H1 (cell line): Measurements from ENCODE around the gene DDX41. TPM values are rescaled to one million over a fixed set of nuclear protein-coding genes. Genes with fewer than 3 reads are reported as not detected.
A peak's percentile ranks its signal among the peaks of the same experiment; 100 is the strongest.

Experiments
- CTCF ChIA-PET: fragments of 300-600 bp; sonication (Branson Sonifier 250); formaldehyde crosslinking; loops from one replicate; lab custom pipeline; 2021; ENCODE audit not compliant: partially characterized antibody; lab: Charles Lee
- POLR2A ChIA-PET: fragments of 300-600 bp; sonication (Branson Sonifier 250); formaldehyde crosslinking; loops from one replicate; lab custom pipeline; 2021; ENCODE audit warnings: inconsistent platforms; ENCODE audit not compliant: partially characterized antibody; lab: Charles Lee
- DNase-seq, 2 experiments: peaks; one replicate each; pipeline versions ENCODE4 v3.0.0 to v3.0.0-alpha.2; 2010 to 2022; ENCODE audit warnings: low spot score in 2 of 2, low read depth in 1 of 2, mixed read lengths in 1 of 2
- FAIRE-seq: peaks from 2 replicates; lab custom pipeline; 2011; peaks lifted over from hg19 to GRCh38; lab: Jason Lieb, UNC
- H2AFZ ChIP-seq: 2 replicates; pipeline ENCODE4 v1.8.1; 2012; ENCODE audit warnings: low read length, inconsistent platforms
- H2AK5ac ChIP-seq: 2 replicates; pipeline ENCODE4 v1.6.1; 2013; ENCODE audit warnings: low read depth, low read length
- H2BK120ac ChIP-seq: replicated peaks from 2 replicates; pipeline ENCODE3; 2013; ENCODE audit warnings: low read depth, low read length, inconsistent platforms
- H2BK12ac ChIP-seq: 2 replicates; pipeline ENCODE4 v1.6.1; 2013; ENCODE audit warnings: low read depth, low read length
- H2BK15ac ChIP-seq: 2 replicates; pipeline ENCODE4 v1.6.1; 2013; ENCODE audit warnings: low read length
- H2BK20ac ChIP-seq: 2 replicates; pipeline ENCODE4 v1.6.1; 2013; ENCODE audit warnings: low read length
- H2BK5ac ChIP-seq: 2 replicates; pipeline ENCODE4 v1.6.1; 2013; ENCODE audit warnings: low read depth, low read length
- H3K14ac ChIP-seq: 2 replicates; pipeline ENCODE4 v1.6.1; 2013; ENCODE audit warnings: inconsistent platforms; ENCODE audit not compliant: insufficient read length
- H3K18ac ChIP-seq: 2 replicates; pipeline ENCODE4 v1.6.1; 2013; ENCODE audit warnings: low read length; ENCODE audit errors: extremely low read depth
- H3K23ac ChIP-seq: 2 replicates; pipeline ENCODE4 v1.6.1; 2013; ENCODE audit warnings: inconsistent platforms; ENCODE audit not compliant: insufficient read length
- H3K23me2 ChIP-seq: 2 replicates; pipeline ENCODE4 v1.6.1; 2013; ENCODE audit warnings: low read depth, low read length
- H3K27ac ChIP-seq: 2 replicates; pipeline ENCODE4 v1.6.1; 2011; ENCODE audit warnings: low read depth, low read length, inconsistent platforms
- H3K27me3 ChIP-seq, 4 experiments: replicated peaks in 1 of 4; 1 replicate in 1 of 4; 2 replicates in 3 of 4; pipeline versions ENCODE4 v1.6.1 to v1.8.1; 2011 to 2013; ENCODE audit warnings: low read length in 3 of 4, mild to moderate bottlenecking in 3 of 4, inconsistent platforms in 2 of 4, mixed read lengths in 2 of 4, moderate library complexity in 1 of 4; ENCODE audit not compliant: control insufficient read depth in 3 of 4, insufficient read depth in 3 of 4; ENCODE audit errors: extremely low read depth in 1 of 4
- H3K36me3 ChIP-seq, 4 experiments: 2 replicates each; pipeline versions ENCODE4 v1.6.1 to v1.8.1; 2011 to 2013; ENCODE audit warnings: mild to moderate bottlenecking in 4 of 4, low read length in 3 of 4, moderate library complexity in 2 of 4, control low read depth in 1 of 4, inconsistent platforms in 1 of 4; ENCODE audit not compliant: insufficient read depth in 4 of 4, control insufficient read depth in 2 of 4
- H3K4ac ChIP-seq: replicated peaks from 2 replicates; pipeline ENCODE3; 2013; ENCODE audit warnings: low read length, low read depth, mixed read lengths, inconsistent platforms; ENCODE audit not compliant: insufficient read length
- H3K4me1 ChIP-seq, 4 experiments: replicated peaks in 1 of 4; 1 replicate in 1 of 4; 2 replicates in 3 of 4; pipeline versions ENCODE4 v1.6.1 to v1.8.1; 2011 to 2013; ENCODE audit warnings: low read length in 3 of 4, inconsistent platforms in 2 of 4, mixed read lengths in 1 of 4; ENCODE audit not compliant: insufficient read depth in 4 of 4, control insufficient read depth in 3 of 4
- H3K4me2 ChIP-seq, 2 experiments: 2 replicates each; pipeline versions ENCODE4 v1.6.1 to v1.8.1; 2011 to 2013; ENCODE audit warnings: low read depth in 2 of 2, low read length in 2 of 2, control low read depth in 1 of 2, inconsistent platforms in 1 of 2, mild to moderate bottlenecking in 1 of 2; ENCODE audit not compliant: insufficient read depth in 1 of 2
- H3K4me3 ChIP-seq, 4 experiments: fragments of 200-600, 300-600 bp in 1 of 4; sonication (generic), shearing (Covaris generic), sonication (Bioruptor Twin) in 1 of 4; 2 replicates each; pipeline versions ENCODE4 v1.5.1 to v1.8.1; 2011 to 2016; ENCODE audit warnings: low read length in 4 of 4, low read depth in 3 of 4, control low read depth in 2 of 4, inconsistent platforms in 2 of 4, mild to moderate bottlenecking in 2 of 4, mixed read lengths in 1 of 4, moderate library complexity in 1 of 4; ENCODE audit not compliant: insufficient read depth in 2 of 4; ENCODE audit errors: extremely low read depth in 1 of 4
- H3K56ac ChIP-seq: replicated peaks from 2 replicates; pipeline ENCODE3; 2013; ENCODE audit warnings: low read depth, mild to moderate bottlenecking, mixed read lengths, low read length, inconsistent platforms; ENCODE audit not compliant: insufficient read length
- H3K79me1 ChIP-seq: 2 replicates; pipeline ENCODE4 v1.6.1; 2013; ENCODE audit warnings: low read depth, low read length, control low read depth
- H3K79me2 ChIP-seq, 2 experiments: 2 replicates each; pipeline versions ENCODE4 v1.6.1 to v1.8.1; 2012 to 2013; ENCODE audit warnings: low read length in 2 of 2, mild to moderate bottlenecking in 2 of 2, inconsistent platforms in 1 of 2; ENCODE audit not compliant: insufficient read depth in 2 of 2, control insufficient read depth in 1 of 2
- H3K9ac ChIP-seq, 4 experiments: replicated peaks in 1 of 4; 1 replicate in 1 of 4; 2 replicates in 3 of 4; pipeline versions ENCODE4 v1.6.1 to v1.8.1; 2011 to 2013; ENCODE audit warnings: low read depth in 3 of 4, low read length in 3 of 4, control low read depth in 2 of 4, mild to moderate bottlenecking in 2 of 4, moderate library complexity in 2 of 4, inconsistent platforms in 1 of 4; ENCODE audit errors: extremely low read depth in 1 of 4
- H3K9me3 ChIP-seq, 2 experiments: 2 replicates each; pipeline versions ENCODE4 v1.6.1 to v1.8.1; 2012 to 2013; ENCODE audit warnings: mild to moderate bottlenecking in 2 of 2, moderate library complexity in 2 of 2, control low read depth in 1 of 2, inconsistent platforms in 1 of 2, low read depth in 1 of 2, low read length in 1 of 2, mixed read lengths in 1 of 2; ENCODE audit not compliant: insufficient read depth in 2 of 2
- H4K20me1 ChIP-seq, 2 experiments: replicated peaks in 1 of 2; 2 replicates each; pipeline versions ENCODE3 to v1.8.1; 2011 to 2013; ENCODE audit warnings: inconsistent platforms in 2 of 2, low read length in 2 of 2, mild to moderate bottlenecking in 1 of 2; ENCODE audit not compliant: insufficient read depth in 2 of 2, control insufficient read depth in 1 of 2
- H4K5ac ChIP-seq: 2 replicates; pipeline ENCODE4 v1.6.1; 2013; ENCODE audit warnings: low read length, low read depth, mixed read lengths, inconsistent platforms; ENCODE audit not compliant: insufficient read length
- H4K8ac ChIP-seq: 2 replicates; pipeline ENCODE4 v1.8.0; 2013; ENCODE audit warnings: mild to moderate bottlenecking, moderate library complexity, low read length, inconsistent platforms; ENCODE audit not compliant: insufficient read depth; ENCODE audit errors: extremely low read depth
- H4K91ac ChIP-seq: replicated peaks from 2 replicates; pipeline ENCODE3; 2013; ENCODE audit warnings: low read length, mixed read lengths, inconsistent platforms; ENCODE audit not compliant: insufficient read length
- FOSL1 ChIP-seq: IDR thresholded peaks from 2 replicates; pipeline ENCODE4 v1.6.1; 2011; ENCODE audit warnings: mild to moderate bottlenecking, low read depth, low read length, moderate library complexity; ENCODE audit not compliant: insufficient read depth
- POLR2A ChIP-seq, 2 experiments: IDR thresholded peaks; 1 replicate in 1 of 2; 2 replicates in 1 of 2; pipeline ENCODE4 v1.6.1; 2011; ENCODE audit warnings: low read depth in 2 of 2, low read length in 2 of 2, mild to moderate bottlenecking in 2 of 2; ENCODE audit errors: control extremely low read depth in 1 of 2
- POLR2AphosphoS5 ChIP-seq: IDR thresholded peaks from 2 replicates; pipeline ENCODE4 v1.6.1; 2011; ENCODE audit warnings: low read depth, low read length
- POU5F1 ChIP-seq: IDR thresholded peaks from 2 replicates; pipeline ENCODE4 v1.6.1; 2011; ENCODE audit warnings: low read depth, mild to moderate bottlenecking, low read length, moderate library complexity
- RAD21 ChIP-seq, 2 experiments: IDR thresholded peaks in 1 of 2; conservative IDR thresholded peaks in 1 of 2; 2 replicates each; pipeline ENCODE4 v1.6.1; 2011; ENCODE audit warnings: low read depth in 2 of 2, low read length in 2 of 2, improper control_type of control experiment in 1 of 2, inconsistent platforms in 1 of 2, mild to moderate bottlenecking in 1 of 2, moderate library complexity in 1 of 2
- SIN3A ChIP-seq, 2 experiments: IDR thresholded peaks in 1 of 2; conservative IDR thresholded peaks in 1 of 2; 2 replicates each; pipeline ENCODE4 v1.6.1; 2011 to 2012; ENCODE audit warnings: low read length in 2 of 2, improper control_type of control experiment in 1 of 2, low read depth in 1 of 2, mild to moderate bottlenecking in 1 of 2
- SP1 ChIP-seq: IDR thresholded peaks from 2 replicates; pipeline ENCODE4 v1.6.1; 2011; ENCODE audit warnings: low read depth, low read length
- WGBS, 2 experiments: shearing (Covaris generic) in 1 of 2; methylation state at CpG; one replicate each; pipeline versions ENCODE4 v1.1.6 to v1.1.7; 2013 to 2015; ENCODE audit warnings: low lambda C conversion rate in 2 of 2, mixed read lengths in 2 of 2, inconsistent platforms in 1 of 2, low coverage in 1 of 2, missing lambda C conversion rate in 1 of 2; ENCODE audit not compliant: insufficient replicate concordance in 2 of 2, insufficient coverage in 1 of 2, insufficient read length in 1 of 2; ENCODE audit errors: extremely low coverage in 1 of 2, missing lambda C conversion rate in 1 of 2; 5-methylcytosine and 5-hydroxymethylcytosine counted together
- polyA plus RNA-seq, 7 experiments: library from polyadenylated mRNA; depleted of rRNA in 3 of 7; stranded (reverse) in 5 of 7; unstranded in 2 of 7; fragments of >200 nt in 5 of 7; fragments of 200-250 nt in 2 of 7; gene quantifications; 1 replicate in 5 of 7; 2 replicates in 1 of 7; 4 replicates in 1 of 7; pipeline versions ENCODE4 v1.2.1 to v1.2.3, GENCODE V29; 2011 to 2013; ENCODE audit warnings: missing spikeins in 2 of 7, mixed read lengths in 2 of 7
- total RNA-seq: library from RNA; stranded (reverse); fragmentation: NEBNext Ultra II Directional; extraction: Animal tissue kit (Norgen Biotek cat#: 25700); gene quantifications from 2 replicates; pipeline ENCODE4 v1.2.1, GENCODE V29; 2021
- TF ChIP-seq, protein P1 (sequence below), 3 experiments: IDR thresholded peaks; 1 replicate in 2 of 3; 2 replicates in 1 of 3; pipeline versions ENCODE4 v1.5.1 to v1.6.1; 2011; ENCODE audit warnings: low read length in 3 of 3, mild to moderate bottlenecking in 3 of 3, inconsistent platforms in 2 of 3, low read depth in 1 of 3, moderate library complexity in 1 of 3; ENCODE audit not compliant: insufficient read depth in 1 of 3; ENCODE audit errors: control extremely low read depth in 1 of 3
- TF ChIP-seq, protein P2 (sequence below): IDR thresholded peaks from 2 replicates; pipeline ENCODE4 v1.6.1; 2012; ENCODE audit warnings: inconsistent platforms

Gene DDX41
- total and polyA plus RNA-seq, 2 of the 8 experiments (the other 6 are each of a cell fraction or from before 2014, with no cell fraction given): 102 to 135 TPM

DNA sequence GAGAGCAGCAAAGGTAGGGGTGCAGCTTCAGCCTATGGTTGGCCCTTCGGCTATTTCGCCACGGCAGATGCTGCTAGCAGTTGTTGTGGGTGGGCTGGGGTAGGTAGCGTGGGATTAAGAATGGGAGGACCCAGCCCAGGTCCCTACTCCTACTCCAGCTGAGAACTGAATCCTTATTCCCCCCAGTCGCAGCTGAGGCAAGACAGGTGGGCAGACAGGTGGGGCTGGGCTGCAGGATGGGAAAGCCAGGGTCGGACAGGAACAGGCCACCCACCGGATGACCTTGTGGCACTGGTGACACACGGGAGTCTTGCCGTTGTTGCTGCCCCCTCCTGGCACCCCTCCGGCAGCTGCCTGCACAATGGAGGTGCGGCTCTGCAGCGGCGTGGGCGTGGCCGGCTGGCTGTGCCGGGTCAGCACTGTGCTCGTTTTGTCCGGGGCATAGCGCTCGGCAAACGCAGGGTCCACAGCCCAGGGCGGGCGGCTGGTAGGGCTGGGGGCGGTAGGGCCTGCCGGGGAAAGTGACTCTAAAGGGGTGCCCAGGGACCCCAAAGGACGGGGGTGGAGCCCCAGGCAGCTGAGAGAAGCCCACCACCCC lies 27.5 kb downstream of the DDX41 start:
- Histone ChIP-seq H2AFZ (no peak overlapping the region), H3K79me1 (peaks cover 7% of the 10 kb centered on the region; the same call in 1 of the 2 replicates), H3K27me3 (no peaks in the 10 kb centered on the region), H3K4me1 (peaks cover 0 to 5% (median 3%) of the 10 kb centered on the region in 4 experiments; a peak in 5 of 7 replicates), H4K8ac (peak overlapping the region; percentile 22; the same call in 1 of the 2 replicates), H3K9me3 (no peaks in the 10 kb centered on the region), H3K18ac (no peak overlapping the region), H3K79me2 (peaks cover 0 to 4% of the 10 kb centered on the region in 2 experiments; a peak in 1 of 4 replicates), H3K56ac (no peak overlapping the region), H4K20me1 (peaks cover 8 to 15% of the 10 kb centered on the region in 2 experiments), H2BK20ac (no peak overlapping the region), H3K14ac (no peak overlapping the region), H3K23ac (no peak overlapping the region), H2BK15ac (no peak overlapping the region), H3K4ac (no peak overlapping the region), H3K36me3 (peaks cover 23 to 55% (median 40%) of the 10 kb centered on the region in 4 experiments), H4K91ac (no peak overlapping the region), H3K4me3 (no peak overlapping the region), H3K4me2 (no peak overlapping the region), H2AK5ac (no peak overlapping the region), H4K5ac (no peak overlapping the region), H3K23me2 (no peaks in the 10 kb centered on the region; the same call in 1 of the 2 replicates), H2BK5ac (no peak overlapping the region), H2BK120ac (no peak overlapping the region), H3K9ac (no peak overlapping the region), H3K27ac (no peak overlapping the region), H2BK12ac (no peak overlapping the region)
- no peak for DNase-seq
- FAIRE-seq: no peak
- ChIA-PET CTCF (interaction anchor here (0.9 to 12.7 kb wide), 10 partner anchors 11 to 57 kb away, joined by 3 to 306 read pairs (median 6); partner anchors contain the start of genes DDX41, DOK3 and PDLIM7), POLR2A (interaction anchor here (1.2 to 67.5 kb wide), 4 partner anchors 9 to 100 kb away, joined by 3 to 3349 read pairs (median 1676); partner anchors contain the start of genes DBN1, DOK3, PDLIM7 and PRR7)
- 89% methylated on average over 23 of the region's 26 CpGs; no CpG with 5 or more reads in 1 of the 2 experiments for WGBS, 2 experiments
- no peak for TF ChIP-seq SP1
- TF ChIP-seq, protein P1, sequence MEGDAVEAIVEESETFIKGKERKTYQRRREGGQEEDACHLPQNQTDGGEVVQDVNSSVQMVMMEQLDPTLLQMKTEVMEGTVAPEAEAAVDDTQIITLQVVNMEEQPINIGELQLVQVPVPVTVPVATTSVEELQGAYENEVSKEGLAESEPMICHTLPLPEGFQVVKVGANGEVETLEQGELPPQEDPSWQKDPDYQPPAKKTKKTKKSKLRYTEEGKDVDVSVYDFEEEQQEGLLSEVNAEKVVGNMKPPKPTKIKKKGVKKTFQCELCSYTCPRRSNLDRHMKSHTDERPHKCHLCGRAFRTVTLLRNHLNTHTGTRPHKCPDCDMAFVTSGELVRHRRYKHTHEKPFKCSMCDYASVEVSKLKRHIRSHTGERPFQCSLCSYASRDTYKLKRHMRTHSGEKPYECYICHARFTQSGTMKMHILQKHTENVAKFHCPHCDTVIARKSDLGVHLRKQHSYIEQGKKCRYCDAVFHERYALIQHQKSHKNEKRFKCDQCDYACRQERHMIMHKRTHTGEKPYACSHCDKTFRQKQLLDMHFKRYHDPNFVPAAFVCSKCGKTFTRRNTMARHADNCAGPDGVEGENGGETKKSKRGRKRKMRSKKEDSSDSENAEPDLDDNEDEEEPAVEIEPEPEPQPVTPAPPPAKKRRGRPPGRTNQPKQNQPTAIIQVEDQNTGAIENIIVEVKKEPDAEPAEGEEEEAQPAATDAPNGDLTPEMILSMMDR (IDR thresholded peaks at IDR 0.05; ENCODE audit: control extremely low read depth in 1 of 3, insufficient read depth in 1 of 3, low read depth in 1 of 3, low read length in 3 of 3): peak in 2 of 3 experiments; percentile 12 to 46; a peak in 2 of 4 replicates
- peak; percentile 39; the same call in 1 of the 2 replicates for TF ChIP-seq POLR2AphosphoS5
- no peak for TF ChIP-seq FOSL1
- TF ChIP-seq POU5F1: no peak
- TF ChIP-seq RAD21 (IDR thresholded peaks at IDR 0.05 in 1 of 2, conservative IDR thresholded peaks at IDR 0.05 in 1 of 2; ENCODE audit: low read depth in 2 of 2, low read length in 2 of 2): 0 out of 4 replicates have a peak, but pooled peaks of 1 of the 2 experiments have one; percentile 2
- peak in 1 of 2 experiments; percentile 34; a peak in 1 of 3 replicates for TF ChIP-seq POLR2A (IDR thresholded peaks at IDR 0.05; ENCODE audit: control extremely low read depth in 1 of 2, low read depth in 2 of 2, low read length in 2 of 2)
- TF ChIP-seq SIN3A (conservative IDR thresholded peaks at IDR 0.05 in 1 of 2, IDR thresholded peaks at IDR 0.05 in 1 of 2; ENCODE audit: low read depth in 1 of 2, low read length in 2 of 2): no peak
- TF ChIP-seq, protein P2, sequence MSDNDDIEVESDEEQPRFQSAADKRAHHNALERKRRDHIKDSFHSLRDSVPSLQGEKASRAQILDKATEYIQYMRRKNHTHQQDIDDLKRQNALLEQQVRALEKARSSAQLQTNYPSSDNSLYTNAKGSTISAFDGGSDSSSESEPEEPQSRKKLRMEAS: no peak
